ENCODE data around the gene GATAD2A. TPM values are rescaled to one million over a fixed set of nuclear protein-coding genes. Genes with fewer than 3 reads are reported as not detected.

GATAD2A gene
- total RNA-seq, 1 experiment from 2014 or later, result 189 TPM

- Mint-ChIP-seq H3K4me3 (no peak overlapping the region; a peak in 1 of 5 replicates), H3K9me3 (no peaks in the 10 kb centered on the region), H3K27ac (peak overlapping the region; percentile 62 to 98 (median 92); a peak in 6 of 7 replicates), H3K36me3 (ENCODE audit: insufficient read depth in 1 of 3, low read depth in 3 of 3) (peaks cover 9 to 28% (median 25%) of the 10 kb centered on the region in 3 experiments; a peak in 6 of 7 replicates), H3K4me1 (peaks cover 53 to 55% of the 10 kb centered on the region in 2 experiments), H3K27me3 (ENCODE audit: low read depth) (no peaks in the 10 kb centered on the region)
- Histone ChIP-seq H2AK5ac (ENCODE audit: insufficient read length, low read length) (no peak overlapping the region), H4K20me1 (ENCODE audit: control insufficient read depth, insufficient read depth, insufficient read length) (peaks cover 2% of the 10 kb centered on the region), H2BK12ac (ENCODE audit: insufficient read length, low read depth, low read length) (no peak overlapping the region), H2BK20ac (ENCODE audit: low read depth, low read length, poor library complexity, severe bottlenecking) (no peak overlapping the region), H3K56ac (ENCODE audit: insufficient read length, low read depth, low read length) (no peak overlapping the region), H2BK120ac (ENCODE audit: low read depth, low read length, poor library complexity, severe bottlenecking) (no peak overlapping the region), H3K23me2 (ENCODE audit: insufficient read length, low read depth, low read length, poor library complexity, severe bottlenecking) (no peaks in the 10 kb centered on the region), H4K5ac (ENCODE audit: insufficient read length, low read depth, low read length) (no peak overlapping the region), H4K91ac (ENCODE audit: insufficient read length, low read depth, low read length) (no peak overlapping the region), H3T11ph (ENCODE audit: low read length) (no peak overlapping the region), H3K4ac (ENCODE audit: low read depth, low read length) (no peak overlapping the region), H3K14ac (ENCODE audit: insufficient read depth, low read length) (0 out of 2 replicates have a peak overlapping the region, but pooled peaks have one; percentile 8), H3K27me3 (ENCODE audit: insufficient read depth, low read length) (no peaks in the 10 kb centered on the region), H3K9me3 (ENCODE audit: control insufficient read depth, low read depth, low read length) (no peaks in the 10 kb centered on the region), H3K9ac (ENCODE audit: extremely low read depth, insufficient read length, low read length) (no peak overlapping the region), H3K4me2 (ENCODE audit: insufficient read depth, insufficient read length, low read length) (no peak overlapping the region), H3K23ac (ENCODE audit: insufficient read length, low read depth, low read length) (no peak overlapping the region), H3K27ac (ENCODE audit: insufficient read length, low read depth, low read length) (no peak overlapping the region), H3K79me2 (ENCODE audit: insufficient read depth, low read length) (peaks cover 6% of the 10 kb centered on the region; the same call in 1 of the 2 replicates), H4K8ac (replicated peaks; ENCODE audit: insufficient read length, low read depth, low read length) (no peak overlapping the region), H3K79me1 (ENCODE audit: insufficient read depth, low read depth, low read length, poor library complexity, severe bottlenecking) (no peaks in the 10 kb centered on the region), H3K18ac (ENCODE audit: insufficient read length, low read depth, low read length) (no peak overlapping the region), H2AFZ (ENCODE audit: low read length) (no peak overlapping the region), H3K4me1 (ENCODE audit: insufficient read depth, low read length) (peaks cover 9% of the 10 kb centered on the region; the same call in 1 of the 2 replicates), H2BK15ac (ENCODE audit: low read depth, low read length) (no peak overlapping the region), H2BK5ac (ENCODE audit: insufficient read length, low read length) (no peak overlapping the region)
- TF ChIP-seq CTCF (conservative IDR thresholded peaks at IDR 0.05), result no peak
- WGBS (ENCODE audit: extremely low coverage, insufficient read length, low lambda C conversion rate), result no CpG with 5 or more reads among the region's 9 CpGs
- DNase-seq, result no peak
Measured at GRCh38 chr19:19487077-19487949, 81.8 kb downstream of the GATAD2A start.
